AG09319 (cell line): ENCODE measurements around the gene TIMMDC1.
A peak's percentile ranks its signal among the peaks of the same experiment; 100 is the strongest.

Experiments
- DNase-seq: peaks from one replicate; pipeline ENCODE4 v3.0.0-alpha.2; 2010; ENCODE audit warnings: low read depth; ENCODE audit errors: extremely low read depth
- TF ChIP-seq, protein P1 (sequence below): IDR thresholded peaks from 2 replicates; pipeline ENCODE4 v1.5.1; 2011; ENCODE audit warnings: low read depth, mild to moderate bottlenecking, inconsistent platforms, low read length, moderate library complexity

The TIMMDC1 gene

DNA sequence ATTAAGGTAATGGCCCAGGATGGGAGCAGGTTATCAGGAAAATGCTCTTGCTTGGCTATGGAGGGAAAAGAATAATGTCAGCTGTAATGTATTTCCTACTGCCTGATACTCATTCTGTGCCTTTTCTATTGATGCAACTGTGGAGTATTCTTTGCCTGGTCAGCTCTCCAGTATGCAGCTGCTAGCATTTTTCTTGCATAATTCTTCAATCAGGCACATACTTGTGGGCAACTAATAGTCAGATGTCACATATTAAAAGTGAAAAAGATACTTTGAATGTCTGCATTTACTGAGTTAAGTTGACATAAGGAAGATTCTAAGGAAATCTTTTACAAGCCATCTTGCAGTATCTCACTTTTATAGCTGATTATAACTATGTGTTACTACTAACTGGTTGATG, 31.5 kb downstream of the TIMMDC1 start:
- TF ChIP-seq, protein P1, sequence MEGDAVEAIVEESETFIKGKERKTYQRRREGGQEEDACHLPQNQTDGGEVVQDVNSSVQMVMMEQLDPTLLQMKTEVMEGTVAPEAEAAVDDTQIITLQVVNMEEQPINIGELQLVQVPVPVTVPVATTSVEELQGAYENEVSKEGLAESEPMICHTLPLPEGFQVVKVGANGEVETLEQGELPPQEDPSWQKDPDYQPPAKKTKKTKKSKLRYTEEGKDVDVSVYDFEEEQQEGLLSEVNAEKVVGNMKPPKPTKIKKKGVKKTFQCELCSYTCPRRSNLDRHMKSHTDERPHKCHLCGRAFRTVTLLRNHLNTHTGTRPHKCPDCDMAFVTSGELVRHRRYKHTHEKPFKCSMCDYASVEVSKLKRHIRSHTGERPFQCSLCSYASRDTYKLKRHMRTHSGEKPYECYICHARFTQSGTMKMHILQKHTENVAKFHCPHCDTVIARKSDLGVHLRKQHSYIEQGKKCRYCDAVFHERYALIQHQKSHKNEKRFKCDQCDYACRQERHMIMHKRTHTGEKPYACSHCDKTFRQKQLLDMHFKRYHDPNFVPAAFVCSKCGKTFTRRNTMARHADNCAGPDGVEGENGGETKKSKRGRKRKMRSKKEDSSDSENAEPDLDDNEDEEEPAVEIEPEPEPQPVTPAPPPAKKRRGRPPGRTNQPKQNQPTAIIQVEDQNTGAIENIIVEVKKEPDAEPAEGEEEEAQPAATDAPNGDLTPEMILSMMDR: no peak
- DNase-seq: peak; percentile 43

DNA sequence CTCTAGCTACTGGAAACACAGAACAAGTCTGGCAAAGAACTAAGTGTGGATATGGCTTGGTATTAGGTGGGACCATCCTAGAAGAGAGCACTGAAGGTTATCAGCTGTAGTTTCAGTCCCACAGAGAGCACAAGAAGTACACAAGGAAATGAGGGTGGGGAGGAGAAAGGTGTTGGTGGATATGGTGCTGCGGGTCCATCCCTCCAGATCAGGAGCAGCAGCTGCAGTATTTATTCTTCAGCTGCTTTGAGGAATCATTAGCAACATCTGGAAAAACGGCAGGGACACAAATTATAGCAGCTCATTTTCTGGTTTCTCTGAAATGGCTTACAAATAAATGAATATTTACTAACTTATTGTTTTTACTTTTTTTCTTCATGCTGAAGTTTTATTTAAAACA, 32.1 kb downstream of the TIMMDC1 start:
- no peak for DNase-seq
- TF ChIP-seq, protein P1: no peak

DNA sequence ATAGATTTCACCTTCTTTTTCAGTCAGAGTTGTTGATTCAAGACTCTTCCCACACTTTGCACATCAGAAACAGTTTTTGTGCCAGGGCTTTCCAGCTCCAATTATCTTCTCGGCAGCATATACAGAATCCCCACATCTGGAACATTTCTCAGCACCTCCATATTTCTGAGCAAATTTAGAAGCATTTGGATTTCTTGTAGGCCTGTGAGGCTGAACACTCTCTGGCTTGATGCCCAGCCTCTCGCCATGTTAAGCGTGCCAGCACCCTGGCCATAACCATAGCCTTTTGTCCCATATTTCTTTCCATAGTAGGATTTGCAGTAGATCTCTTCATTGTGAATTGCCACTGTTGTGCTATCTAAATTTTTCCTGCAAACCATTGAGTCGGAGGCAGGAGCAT, 32.8 kb downstream of the TIMMDC1 start:
- no peak for DNase-seq
- TF ChIP-seq, protein P1: no peak

DNA sequence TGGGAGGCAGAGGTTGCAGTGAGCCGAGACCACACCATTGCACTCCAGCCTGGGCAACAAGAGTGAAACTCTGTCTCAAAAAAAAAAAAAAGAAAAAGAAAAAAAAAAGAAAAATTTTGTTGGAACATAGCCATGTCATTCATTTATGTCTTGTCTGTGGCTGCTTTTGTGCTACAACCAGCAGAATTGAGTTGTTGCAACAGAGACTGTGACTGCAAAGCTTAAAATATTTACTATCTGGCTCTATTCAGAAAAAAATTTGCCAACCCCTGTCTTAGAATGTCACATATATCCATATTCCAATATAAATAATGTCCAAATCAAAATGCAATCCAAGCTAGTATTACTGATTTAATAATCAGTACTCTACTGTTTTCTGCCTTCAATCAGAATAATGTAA, 35.9 kb downstream of the TIMMDC1 start:
- no peak for DNase-seq
- TF ChIP-seq, protein P1: no peak

DNA sequence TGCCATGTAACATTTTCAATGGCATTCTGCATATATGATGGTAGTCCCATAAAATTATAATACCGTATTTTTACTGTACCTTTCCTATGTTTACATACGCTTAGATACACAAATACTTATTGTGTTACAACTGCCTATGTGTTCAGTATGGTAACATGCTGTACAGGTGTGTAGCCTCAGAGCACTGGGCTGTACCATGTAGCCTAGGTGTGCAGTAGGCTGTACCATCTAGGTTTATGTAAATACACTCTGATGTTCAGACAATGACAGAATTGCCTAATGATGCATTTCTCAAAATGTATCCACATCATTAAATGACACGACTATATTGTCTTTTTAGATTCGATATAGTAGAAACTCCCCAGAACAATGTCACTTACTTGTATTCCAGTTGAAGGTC, 38.4 kb downstream of the TIMMDC1 start:
- TF ChIP-seq, protein P1: no peak
- DNase-seq: no peak

DNA sequence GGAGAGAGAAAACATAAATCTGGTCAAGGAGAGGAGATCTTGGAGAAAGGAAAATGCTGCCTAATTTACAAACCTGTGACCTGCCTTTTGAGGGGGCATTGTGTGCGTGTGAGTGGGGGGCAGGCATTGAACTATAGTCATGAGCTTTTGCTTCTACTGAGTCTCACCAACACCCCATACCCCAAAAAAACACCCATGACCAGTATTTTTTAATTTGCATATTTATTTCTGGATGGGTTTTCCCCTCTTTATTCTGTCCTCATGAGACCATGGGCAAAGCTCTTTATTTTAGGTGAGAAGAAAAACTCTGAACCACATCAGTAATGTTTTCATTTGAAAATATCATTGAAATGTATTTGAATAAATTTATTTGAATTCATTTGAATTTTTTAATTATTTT, 40.4 kb downstream of the TIMMDC1 start:
- TF ChIP-seq, protein P1: no peak
- no peak for DNase-seq

DNA sequence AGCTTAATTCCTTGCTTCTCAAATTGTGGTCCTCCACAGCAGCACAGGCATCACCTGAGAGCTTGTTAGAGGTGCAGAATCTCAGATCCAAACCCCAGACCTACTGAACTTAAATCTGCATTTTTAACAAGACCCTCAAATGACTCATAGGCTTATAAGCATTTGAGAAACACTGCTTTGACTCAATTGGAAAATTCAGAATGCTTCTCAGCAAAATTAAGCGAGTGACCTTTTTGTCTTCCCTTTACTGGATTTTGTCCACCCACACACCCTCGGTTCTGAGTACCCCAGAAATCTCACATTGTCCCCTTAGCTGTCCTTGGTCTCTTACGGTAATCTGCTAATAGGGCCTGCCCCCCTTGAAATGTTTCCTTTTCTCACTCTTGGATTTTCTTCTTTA, 43.2 kb downstream of the TIMMDC1 start:
- no peak for DNase-seq
- TF ChIP-seq, protein P1: no peak
